GM12878 (cell line): ENCODE data around the gene RBPJ. TPM values are rescaled to one million over a fixed set of nuclear protein-coding genes. Genes with fewer than 3 reads are reported as not detected.

Source experiments
- ATAC-seq: fragments of 200-7000 bp; cut with Tn5 transposase; 3 replicates; pipeline ENCODE4 v1.9.1; 2020; ENCODE audit warnings: mild to moderate bottlenecking, moderate library complexity
- BruUV-seq: library from RNA; stranded (reverse); fragments of 400-500 nt; replicated peaks from 2 replicates; lab custom pipeline; 2021; lab: Mats Ljungman, UMichigan
- CTCF ChIA-PET: fragments of 300-600 bp; sonication (Branson Sonifier 250); formaldehyde crosslinking; extraction: SDS; loops from one replicate; lab custom pipeline; 2021; ENCODE audit warnings: inconsistent platforms; lab: Yijun Ruan, JAX
- POLR2A ChIA-PET: fragments of 350-600 bp; formaldehyde crosslinking; extraction: SDS; loops from one replicate; lab custom pipeline; 2021; ENCODE audit warnings: inconsistent platforms; lab: Charles Lee
- RAD21 ChIA-PET: fragments of 300-600 bp; sonication (Branson Sonifier 250); formaldehyde crosslinking; loops from one replicate; lab custom pipeline; 2023; ENCODE audit warnings: antibody characterized with exemption; ENCODE audit not compliant: unreplicated experiment; lab: Charles Lee
- SMC1A ChIA-PET: fragments of 300-600 bp; sonication (Branson Sonifier 250); formaldehyde crosslinking; loops from one replicate; lab custom pipeline; 2023; ENCODE audit not compliant: unreplicated experiment, uncharacterized antibody; lab: Charles Lee
- DNase-seq: peaks from one replicate; pipeline ENCODE4 v3.0.0-alpha.2; 2011; ENCODE audit warnings: low read depth, low spot score
- FAIRE-seq: peaks from 3 replicates; lab custom pipeline; 2011; peaks lifted over from hg19 to GRCh38; lab: Jason Lieb, UNC
- H2AFZ ChIP-seq: 2 replicates; pipeline ENCODE4 v1.6.0; 2011; ENCODE audit warnings: low read depth, low read length, control low read depth; ENCODE audit not compliant: control insufficient read depth
- H3K27ac ChIP-seq: 2 replicates; pipeline ENCODE4 v1.5.1; 2011; ENCODE audit warnings: control low read depth; ENCODE audit not compliant: control insufficient read depth, insufficient read depth
- H3K27me3 ChIP-seq, 2 experiments: replicated peaks in 1 of 2; 2 replicates each; pipeline versions ENCODE4 v1.6.0 to v1.6.1; 2011; ENCODE audit warnings: low read length in 1 of 2; ENCODE audit not compliant: control insufficient read depth in 2 of 2, insufficient read depth in 2 of 2
- H3K36me3 ChIP-seq, 2 experiments: 2 replicates each; pipeline ENCODE4 v1.5.1; 2011; ENCODE audit warnings: low read length in 1 of 2; ENCODE audit not compliant: control insufficient read depth in 2 of 2, insufficient read depth in 2 of 2
- H3K4me1 ChIP-seq: 2 replicates; pipeline ENCODE4 v1.6.1; 2011; ENCODE audit warnings: mild to moderate bottlenecking, low read length, moderate library complexity, mixed read lengths; ENCODE audit not compliant: control insufficient read depth, insufficient read depth
- H3K4me2 ChIP-seq: 2 replicates; pipeline ENCODE4 v1.6.0; 2011; ENCODE audit warnings: control low read depth; ENCODE audit not compliant: control insufficient read depth, insufficient read depth
- H3K4me3 ChIP-seq: fragments of 200-600 bp; sonication (generic); 2 replicates; pipeline ENCODE4 v1.5.1; 2016
- H3K79me2 ChIP-seq: 2 replicates; pipeline ENCODE4 v1.6.0; 2011; ENCODE audit warnings: low read length; ENCODE audit not compliant: control insufficient read depth, insufficient read depth
- H3K9ac ChIP-seq: 2 replicates; pipeline ENCODE4 v1.8.0; 2011; ENCODE audit warnings: low read length, control low read depth, mixed read lengths; ENCODE audit not compliant: control insufficient read depth, insufficient read depth
- H3K9me3 ChIP-seq: replicated peaks from 3 replicates; pipeline ENCODE4 v1.5.1; 2011; ENCODE audit warnings: mild to moderate bottlenecking, low read length; ENCODE audit not compliant: control insufficient read depth, insufficient read depth
- H4K20me1 ChIP-seq: 2 replicates; pipeline ENCODE4 v1.6.0; 2011; ENCODE audit not compliant: control insufficient read depth, insufficient read depth
- ATF2 ChIP-seq: IDR thresholded peaks from 2 replicates; pipeline ENCODE4 v1.6.1; 2012; ENCODE audit warnings: low read length, inconsistent platforms
- CEBPB ChIP-seq, 2 experiments: fragments of 150-350 bp in 1 of 2; IDR thresholded peaks; 2 replicates each; pipeline ENCODE4 v1.6.1; 2012 to 2014; ENCODE audit warnings: low read depth in 2 of 2, low read length in 2 of 2, borderline replicate concordance in 1 of 2, inconsistent platforms in 1 of 2
- CHD4 ChIP-seq: fragments of 200-600 bp; sonication (generic); IDR thresholded peaks from 2 replicates; pipeline ENCODE4 v1.6.1; 2016; ENCODE audit warnings: mild to moderate bottlenecking
- E2F4 ChIP-seq: IDR thresholded peaks from 2 replicates; pipeline ENCODE4 v1.6.1; 2012; ENCODE audit warnings: low read depth, low read length, improper control_type of control experiment
- E4F1 ChIP-seq: fragments of 450-650 bp; IDR thresholded peaks from 2 replicates; pipeline ENCODE4 v1.6.1; 2018; ENCODE audit warnings: borderline replicate concordance, mild to moderate bottlenecking; ENCODE audit not compliant: partially characterized antibody
- EGR1 ChIP-seq, 2 experiments: IDR thresholded peaks; 1 replicate in 1 of 2; 2 replicates in 1 of 2; pipeline ENCODE4 v1.6.1; 2011 to 2012; ENCODE audit warnings: low read depth in 2 of 2, low read length in 2 of 2, borderline replicate concordance in 1 of 2, mild to moderate bottlenecking in 1 of 2, moderate library complexity in 1 of 2
- GABPA ChIP-seq: IDR thresholded peaks from 2 replicates; pipeline ENCODE4 v1.6.1; 2014; ENCODE audit warnings: antibody characterized with exemption, low read depth, mild to moderate bottlenecking, inconsistent platforms
- MAX ChIP-seq: IDR thresholded peaks from 2 replicates; pipeline ENCODE4 v1.6.1; 2012; ENCODE audit warnings: low read depth, low read length, improper control_type of control experiment
- RB1 ChIP-seq: fragments of 450-650 bp; formaldehyde crosslinking; IDR thresholded peaks from 2 replicates; pipeline ENCODE4 v1.6.1; 2017; ENCODE audit warnings: mild to moderate bottlenecking, borderline replicate concordance
- RELB ChIP-seq: fragments of 450-650 bp; IDR thresholded peaks from 2 replicates; pipeline ENCODE4 v1.6.1; 2017; ENCODE audit warnings: low read depth, mild to moderate bottlenecking, moderate library complexity
- SKIL ChIP-seq: fragments of 450-650 bp; IDR thresholded peaks from 2 replicates; pipeline ENCODE4 v1.6.1; 2017; ENCODE audit warnings: mild to moderate bottlenecking, low read depth, inconsistent platforms; ENCODE audit not compliant: poor library complexity, severe bottlenecking
- TAF1 ChIP-seq: IDR thresholded peaks from 2 replicates; pipeline ENCODE4 v1.6.1; 2011; ENCODE audit warnings: mild to moderate bottlenecking, low read depth, low read length, borderline replicate concordance
- TARDBP ChIP-seq: IDR thresholded peaks from 2 replicates; pipeline ENCODE4 v1.6.1; 2016; ENCODE audit warnings: borderline replicate concordance
- TCF3 ChIP-seq: IDR thresholded peaks from 2 replicates; pipeline ENCODE4 v1.6.1; 2012; ENCODE audit warnings: low read depth, mild to moderate bottlenecking, low read length, borderline replicate concordance; ENCODE audit not compliant: insufficient read depth
- ZZZ3 ChIP-seq: IDR thresholded peaks from 2 replicates; pipeline ENCODE4 v1.6.1; 2011; ENCODE audit warnings: low read depth; ENCODE audit not compliant: control insufficient read depth, insufficient read length
- WGBS: methylation state at CpG from one replicate; pipeline ENCODE4 v1.1.6; 2016; ENCODE audit warnings: low lambda C conversion rate; ENCODE audit not compliant: insufficient replicate concordance, insufficient coverage; ENCODE audit errors: missing lambda C conversion rate; 5-methylcytosine and 5-hydroxymethylcytosine counted together
- in situ Hi-C: fragments of 300-500 bp; cut with MboI; formaldehyde crosslinking; loops from 9 replicates; pipeline ENCODE4 v1.14.3; 2018; ENCODE audit warnings: mixed read lengths
- intact Hi-C: fragments of 100-400 bp; cut with micrococcal nuclease; formaldehyde crosslinking; loops from one replicate; pipeline ENCODE4 v1.14.2; 2022; ENCODE audit not compliant: unreplicated experiment
- polyA plus RNA-seq, 11 experiments: library from polyadenylated mRNA; depleted of rRNA in 4 of 11; unstranded in 6 of 11; stranded (reverse) in 5 of 11; fragments of >200 nt; fragmentation: Nextera tagmentation in 4 of 11; fragmentation: Illumina TruSeq in 1 of 11; extraction: Ambion mirVana in 4 of 11; extraction: Trizol in 1 of 11; gene quantifications; 1 replicate in 1 of 11; 2 replicates in 10 of 11; pipeline versions ENCODE4 v1.2.1 to v1.2.3, GENCODE V29; 2011 to 2016; ENCODE audit warnings: inconsistent platforms in 2 of 11, missing spikeins in 2 of 11, low read depth in 1 of 11
- total RNA-seq, 4 experiments: library from RNA; depleted of rRNA in 3 of 4; stranded (reverse); fragments of >200 nt in 3 of 4; fragmentation: Illumina TruSeq in 1 of 4; extraction: Trizol in 1 of 4; gene quantifications; 2 replicates each; pipeline versions ENCODE4 v1.2.1 to v1.2.3, GENCODE V29; 2013 to 2021

The RBPJ gene
- total and polyA plus RNA-seq, 10 of the 15 experiments (the other 5 are each of a cell fraction or from before 2014, with no cell fraction given) = 24.5 to 87.6 (median 41.6) TPM

GRCh38 chr4:26475716-26476115 lies 154.9 kb downstream of the RBPJ start:
- no peak for ATAC-seq
- WGBS = 42% methylated on average over 8 of the region's 8 CpGs
- TF ChIP-seq RELB = no peak
- TF ChIP-seq MAX = no peak
- no peak for TF ChIP-seq E2F4
- no peak for TF ChIP-seq SKIL
- no peak for TF ChIP-seq GABPA
- TF ChIP-seq TCF3 = no peak
- TF ChIP-seq E4F1 = no peak
- no peak for TF ChIP-seq CEBPB (IDR thresholded peaks at IDR 0.05; ENCODE audit: borderline replicate concordance in 1 of 2, low read depth in 2 of 2, low read length in 2 of 2)
- TF ChIP-seq CHD4 = no peak
- TF ChIP-seq TARDBP = no peak
- TF ChIP-seq ZZZ3 = no peak
- no peak for TF ChIP-seq TAF1
- no peak for TF ChIP-seq ATF2
- TF ChIP-seq RB1 = no peak
- no peak for TF ChIP-seq EGR1 (IDR thresholded peaks at IDR 0.05; ENCODE audit: borderline replicate concordance in 1 of 2, low read depth in 2 of 2, low read length in 2 of 2)

More at GRCh38 chr4:26475716-26476115, 154.9 kb downstream of the RBPJ start:
- DNase-seq (no peak), FAIRE-seq (no peak)
- H3K27ac ChIP-seq = no peak overlapping the region
- no peak overlapping the region for H3K4me3 ChIP-seq
- H3K4me1 ChIP-seq = no peaks in the 10 kb centered on the region
- BruUV-seq = no TSS peak
- ChIA-PET POLR2A (no interaction called here), CTCF (no interaction called here), SMC1A (no interaction called here), RAD21 (no interaction called here)
- no peaks in the 10 kb centered on the region for H3K9me3 ChIP-seq
- H3K79me2 ChIP-seq = no peaks in the 10 kb centered on the region
- in situ Hi-C loops = no loop called here
- H3K9ac ChIP-seq = no peak overlapping the region
- no peak overlapping the region for H2AFZ ChIP-seq
- H4K20me1 ChIP-seq = no peaks in the 10 kb centered on the region
- H3K27me3 ChIP-seq = no peaks in the 10 kb centered on the region; a peak in 1 of 4 replicates
- H3K4me2 ChIP-seq = no peak overlapping the region
- intact Hi-C loops = no loop called here
- no peaks in the 10 kb centered on the region for H3K36me3 ChIP-seq
